A673 (cell line): ENCODE data around the gene RBM20. TPM values are rescaled to one million over a fixed set of nuclear protein-coding genes. Genes with fewer than 3 reads are reported as not detected.

Experiments
- BruUV-seq: library from RNA; stranded (reverse); fragments of 400-500 nt; replicated peaks from 2 replicates; lab custom pipeline; 2021; lab: Mats Ljungman, UMichigan
- CTCF ChIA-PET: fragments of 300-600 bp; sonication (Branson Sonifier 250); formaldehyde crosslinking; loops from one replicate; lab custom pipeline; 2022; ENCODE audit warnings: antibody characterized with exemption; lab: Charles Lee
- POLR2A ChIA-PET: fragments of 300-600 bp; sonication (Branson Sonifier 250); formaldehyde crosslinking; loops from one replicate; lab custom pipeline; 2022; ENCODE audit warnings: antibody characterized with exemption; ENCODE audit not compliant: low non-redundant PET; lab: Charles Lee
- DNase-seq: peaks from one replicate; pipeline ENCODE4 v3.0.0-alpha.2; 2015; ENCODE audit warnings: low spot score
- H3K27ac ChIP-seq: fragments of 200-600 bp; sonication (generic); 2 replicates; pipeline ENCODE4 v1.5.1; 2016; ENCODE audit warnings: mixed run types, low read depth, mild to moderate bottlenecking, mixed read lengths, antibody characterized with exemption, low read length; ENCODE audit not compliant: poor library complexity, severe bottlenecking
- H3K27me3 ChIP-seq: fragments of 200-600 bp; sonication (generic); replicated peaks from 2 replicates; pipeline ENCODE4 v1.6.1; 2017; ENCODE audit warnings: mixed run types, low read depth, mild to moderate bottlenecking, mixed read lengths, antibody characterized with exemption, low read length; ENCODE audit not compliant: insufficient read depth, poor library complexity
- H3K36me3 ChIP-seq: fragments of 200-600 bp; sonication (generic); 2 replicates; pipeline ENCODE4 v1.6.1; 2016; ENCODE audit warnings: mixed run types, mild to moderate bottlenecking, mixed read lengths, antibody characterized with exemption, low read length; ENCODE audit not compliant: insufficient read depth, poor library complexity, severe bottlenecking
- H3K4me1 ChIP-seq: fragments of 200-600 bp; sonication (generic); 2 replicates; pipeline ENCODE4 v1.6.1; 2017; ENCODE audit warnings: mixed run types, mild to moderate bottlenecking, mixed read lengths, antibody characterized with exemption, low read length; ENCODE audit not compliant: insufficient read depth, poor library complexity, severe bottlenecking
- H3K4me3 ChIP-seq: fragments of 200-600 bp; sonication (generic); 2 replicates; pipeline ENCODE4 v1.5.1; 2016; ENCODE audit warnings: low read depth, mixed run types, mild to moderate bottlenecking, mixed read lengths, low read length; ENCODE audit not compliant: poor library complexity, severe bottlenecking
- H3K9me3 ChIP-seq: fragments of 200-600 bp; sonication (generic); 2 replicates; pipeline ENCODE4 v1.6.1; 2016; ENCODE audit warnings: mixed run types, low read depth, mild to moderate bottlenecking, mixed read lengths, antibody characterized with exemption, low read length; ENCODE audit not compliant: poor library complexity, severe bottlenecking
- EZH2 ChIP-seq: fragments of 200-600 bp; sonication (generic); IDR thresholded peaks from 2 replicates; pipeline ENCODE4 v1.6.1; 2017; ENCODE audit warnings: borderline replicate concordance, low read depth, mild to moderate bottlenecking, mixed read lengths, antibody characterized with exemption, low read length; ENCODE audit not compliant: poor library complexity, severe bottlenecking
- intact Hi-C: fragments of 100-400 bp; cut with micrococcal nuclease; formaldehyde crosslinking; loops from one replicate; pipeline ENCODE4 v1.10.0; 2022; ENCODE audit not compliant: unreplicated experiment
- total RNA-seq: library from RNA; stranded (reverse); gene quantifications from 2 replicates; pipeline ENCODE4 v1.2.3, GENCODE V29; 2021
- TF ChIP-seq, protein P1 (sequence below): fragments of 300-800, 200-600 bp; sonication (generic); conservative IDR thresholded peaks from 2 replicates; pipeline ENCODE4 v1.5.1; 2017; ENCODE audit warnings: low read depth, mild to moderate bottlenecking, antibody characterized with exemption, low read length, moderate library complexity, mixed read lengths

RBM20 gene
- total RNA-seq, 1 experiment from 2014 or later, result 1.3 TPM

DNA sequence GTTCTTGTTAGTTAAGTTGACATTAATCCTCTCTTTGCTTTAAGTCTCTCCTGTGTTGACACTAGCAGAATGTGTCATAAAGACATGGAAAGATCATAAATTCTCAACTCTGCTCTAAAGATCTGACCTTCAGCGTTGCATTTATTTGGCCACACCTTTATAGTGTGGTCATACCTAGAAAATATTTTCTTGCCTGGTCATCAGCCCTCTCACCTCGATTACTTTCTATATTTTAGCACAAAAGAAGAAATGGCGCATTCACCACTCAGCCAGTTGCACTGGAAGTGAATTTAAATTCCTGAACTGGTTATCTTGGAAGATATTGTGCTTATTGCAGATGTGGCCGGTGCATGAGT lies 130.9 kb downstream of the RBM20 start:
- Histone ChIP-seq H3K36me3 (no peaks in the 10 kb centered on the region), H3K4me1 (no peaks in the 10 kb centered on the region), H3K27ac (no peak overlapping the region), H3K4me3 (no peak overlapping the region), H3K9me3 (no peaks in the 10 kb centered on the region), H3K27me3 (peaks cover 4% of the 10 kb centered on the region)
- no peak for TF ChIP-seq EZH2
- TF ChIP-seq, protein P1, sequence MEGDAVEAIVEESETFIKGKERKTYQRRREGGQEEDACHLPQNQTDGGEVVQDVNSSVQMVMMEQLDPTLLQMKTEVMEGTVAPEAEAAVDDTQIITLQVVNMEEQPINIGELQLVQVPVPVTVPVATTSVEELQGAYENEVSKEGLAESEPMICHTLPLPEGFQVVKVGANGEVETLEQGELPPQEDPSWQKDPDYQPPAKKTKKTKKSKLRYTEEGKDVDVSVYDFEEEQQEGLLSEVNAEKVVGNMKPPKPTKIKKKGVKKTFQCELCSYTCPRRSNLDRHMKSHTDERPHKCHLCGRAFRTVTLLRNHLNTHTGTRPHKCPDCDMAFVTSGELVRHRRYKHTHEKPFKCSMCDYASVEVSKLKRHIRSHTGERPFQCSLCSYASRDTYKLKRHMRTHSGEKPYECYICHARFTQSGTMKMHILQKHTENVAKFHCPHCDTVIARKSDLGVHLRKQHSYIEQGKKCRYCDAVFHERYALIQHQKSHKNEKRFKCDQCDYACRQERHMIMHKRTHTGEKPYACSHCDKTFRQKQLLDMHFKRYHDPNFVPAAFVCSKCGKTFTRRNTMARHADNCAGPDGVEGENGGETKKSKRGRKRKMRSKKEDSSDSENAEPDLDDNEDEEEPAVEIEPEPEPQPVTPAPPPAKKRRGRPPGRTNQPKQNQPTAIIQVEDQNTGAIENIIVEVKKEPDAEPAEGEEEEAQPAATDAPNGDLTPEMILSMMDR, result no peak
- intact Hi-C loops, result no loop called here
- ChIA-PET POLR2A (no interaction called here), CTCF (no interaction called here)
- no TSS peak for BruUV-seq
- DNase-seq, result no peak

DNA sequence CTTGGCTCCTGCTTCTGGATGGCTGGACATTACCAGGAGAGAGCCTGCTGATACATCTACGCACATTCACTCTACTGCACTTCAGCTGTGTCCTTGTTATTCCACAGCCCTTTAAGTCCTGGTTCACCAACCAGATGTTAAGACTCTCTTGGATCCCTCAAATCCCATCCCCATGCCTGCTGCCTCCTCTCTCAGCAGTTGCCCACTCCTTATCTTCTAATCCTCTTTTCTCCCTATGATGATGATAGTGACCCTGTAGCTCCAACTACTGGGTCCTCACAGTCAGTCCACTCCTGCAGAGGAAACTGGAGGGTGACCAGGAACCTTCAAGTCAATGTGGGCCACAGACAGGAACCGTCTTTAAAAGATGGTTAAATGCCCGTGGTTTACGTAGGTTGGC lies 131.3 kb downstream of the RBM20 start:
- ChIA-PET CTCF (no interaction called here), POLR2A (no interaction called here)
- peaks cover 4% of the 10 kb centered on the region for H3K27me3 ChIP-seq
- H3K36me3 ChIP-seq, result no peaks in the 10 kb centered on the region
- H3K27ac ChIP-seq, result no peak overlapping the region
- no TSS peak for BruUV-seq
- TF ChIP-seq EZH2, result no peak
- TF ChIP-seq, protein P1, result no peak
- H3K4me3 ChIP-seq, result no peak overlapping the region
- no peaks in the 10 kb centered on the region for H3K4me1 ChIP-seq
- H3K9me3 ChIP-seq, result no peaks in the 10 kb centered on the region
- intact Hi-C loops, result no loop called here
- DNase-seq, result no peak

DNA sequence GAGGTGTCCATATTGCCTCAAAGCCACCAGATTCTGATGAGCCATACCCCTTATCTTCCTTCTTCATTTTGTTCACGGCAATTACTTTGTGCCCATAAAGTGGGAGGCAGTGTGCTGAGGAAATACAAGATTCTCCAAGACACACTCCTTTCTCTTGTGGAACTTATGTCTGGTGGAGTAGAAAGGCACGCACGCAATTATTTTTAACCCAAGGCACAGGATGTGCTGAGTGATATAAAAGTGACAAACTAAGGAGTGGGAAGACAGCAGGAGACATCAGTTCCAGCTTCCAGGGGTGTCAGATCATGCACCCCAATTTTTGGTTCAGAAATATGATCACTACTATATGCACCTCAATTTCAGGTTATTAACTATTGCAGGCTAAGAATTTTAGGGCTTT lies 132.9 kb downstream of the RBM20 start:
- Histone ChIP-seq H3K4me1 (no peaks in the 10 kb centered on the region), H3K27me3 (peaks cover 4% of the 10 kb centered on the region), H3K4me3 (no peak overlapping the region), H3K9me3 (no peaks in the 10 kb centered on the region), H3K36me3 (no peaks in the 10 kb centered on the region), H3K27ac (no peak overlapping the region)
- no TSS peak for BruUV-seq
- ChIA-PET POLR2A (no interaction called here), CTCF (no interaction called here)
- no peak for TF ChIP-seq EZH2
- intact Hi-C loops, result no loop called here
- DNase-seq, result no peak

DNA sequence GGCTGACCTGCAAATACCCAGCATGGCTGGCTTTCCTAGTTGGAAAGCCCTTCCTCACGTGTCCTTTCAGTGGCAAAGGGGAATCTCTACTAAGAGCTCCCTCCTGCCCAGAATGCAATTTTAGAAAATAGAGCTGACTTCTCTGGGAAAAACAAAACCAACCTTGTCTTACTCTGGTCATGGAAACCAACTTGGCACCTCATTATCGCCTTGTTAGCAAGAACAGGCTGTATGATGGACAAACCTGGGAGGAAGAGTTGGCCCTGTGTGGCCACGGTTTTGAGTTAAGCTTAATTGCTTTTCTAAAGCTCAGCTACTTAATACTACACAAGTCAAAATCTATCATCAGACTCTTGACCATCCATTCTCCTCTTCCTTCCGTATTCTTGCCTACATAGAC lies 133.5 kb downstream of the RBM20 start:
- no peak for DNase-seq
- peaks cover 4% of the 10 kb centered on the region for H3K27me3 ChIP-seq
- BruUV-seq, result no TSS peak
- H3K36me3 ChIP-seq, result no peaks in the 10 kb centered on the region
- H3K27ac ChIP-seq, result no peak overlapping the region
- no peak for TF ChIP-seq EZH2
- TF ChIP-seq, protein P1, result no peak
- ChIA-PET POLR2A (no interaction called here), CTCF (no interaction called here)
- H3K4me1 ChIP-seq, result no peaks in the 10 kb centered on the region
- intact Hi-C loops, result no loop called here
- H3K4me3 ChIP-seq, result no peak overlapping the region
- no peaks in the 10 kb centered on the region for H3K9me3 ChIP-seq
